ENCODE measurements around the gene CHRDL2.
"Not testable (repeated sequence)": the region's sequence is repeated elsewhere in the genome, so short reads cannot be mapped to it uniquely, and the experiment has no call there.

GRCh38 chr11:74768172-74768651 is 37.0 kb upstream of the CHRDL2 start:
- TF ChIP-seq USF2 (IDR thresholded peaks at IDR 0.05; ENCODE audit: low read depth, low read length); USF2 (CRISPR knock-in tag; IDR thresholded peaks at IDR 0.05; ENCODE audit: borderline replicate concordance); TBP (CRISPR knock-in tag; IDR thresholded peaks at IDR 0.05); ZNF629 (CRISPR knock-in tag; conservative IDR thresholded peaks at IDR 0.05); ZNF687 (CRISPR knock-in tag; IDR thresholded peaks at IDR 0.05); TSC22D2 (CRISPR knock-in tag; IDR thresholded peaks at IDR 0.05; ENCODE audit: borderline replicate concordance); SP2 (CRISPR knock-in tag; IDR thresholded peaks at IDR 0.05); ZNF337 (CRISPR knock-in tag; IDR thresholded peaks at IDR 0.05; ENCODE audit: borderline replicate concordance, low read depth); BRCA1 (CRISPR knock-in tag; IDR thresholded peaks at IDR 0.05); ZNF549 (CRISPR knock-in tag; IDR thresholded peaks at IDR 0.05); SRSF1 (optimal IDR thresholded peaks at IDR 0.05; ENCODE audit: low read depth, low read length); NBN (conservative IDR thresholded peaks at IDR 0.05); MTERF4 (CRISPR knock-in tag; IDR thresholded peaks at IDR 0.05): not testable (repeated sequence)
